Ecto neural progenitor cell (in vitro differentiated cells): Measurements from ENCODE around the gene IQGAP2.
"Not testable (repeated sequence)": the region's sequence is repeated elsewhere in the genome, so short reads cannot be mapped to it uniquely, and the experiment has no call there.

Experiments used
- DNase-seq: peaks from one replicate; pipeline ENCODE4 v3.0.0-alpha.2; 2018; ENCODE audit warnings: low spot score

Gene IQGAP2

GRCh38 chr5:76663573-76663972 is 260.5 kb downstream of the IQGAP2 start:
- DNase-seq = no peak

GRCh38 chr5:76664079-76664478 is 261.0 kb downstream of the IQGAP2 start:
- DNase-seq = no peak

- DNase-seq = no peak
These were observed 264.4 kb downstream of the IQGAP2 start for GRCh38 chr5:76667495-76667894.

- DNase-seq = no peak
These were observed 266.2 kb downstream of the IQGAP2 start for GRCh38 chr5:76669245-76669644.

GRCh38 chr5:76670508-76670907 is 267.4 kb downstream of the IQGAP2 start:
- no peak for DNase-seq

- DNase-seq = no peak
These were observed 269.2 kb downstream of the IQGAP2 start for GRCh38 chr5:76672242-76672641.

GRCh38 chr5:76673125-76673524 is 270.0 kb downstream of the IQGAP2 start:
- no peak for DNase-seq

- DNase-seq = no peak
These were observed 271.4 kb downstream of the IQGAP2 start for GRCh38 chr5:76674330-76675066.

- no peak for DNase-seq
These were observed 272.3 kb downstream of the IQGAP2 start for GRCh38 chr5:76675364-76675763.

- no peak for DNase-seq
These were observed 274.9 kb downstream of the IQGAP2 start for GRCh38 chr5:76677849-76678472.

GRCh38 chr5:76679231-76679630 is 276.1 kb downstream of the IQGAP2 start:
- DNase-seq = no peak

GRCh38 chr5:76680826-76681225 is 277.7 kb downstream of the IQGAP2 start:
- DNase-seq = not testable (repeated sequence)

GRCh38 chr5:76681287-76681686 is 278.2 kb downstream of the IQGAP2 start:
- no peak for DNase-seq

- DNase-seq = no peak
These were observed 279.3 kb downstream of the IQGAP2 start for GRCh38 chr5:76682387-76682786.

GRCh38 chr5:76683816-76684731 is 281.0 kb downstream of the IQGAP2 start:
- no peak for DNase-seq

- no peak for DNase-seq
These were observed 281.9 kb downstream of the IQGAP2 start for GRCh38 chr5:76684756-76685519.

GRCh38 chr5:76685704-76686103 is 282.6 kb downstream of the IQGAP2 start:
- no peak for DNase-seq

GRCh38 chr5:76688212-76688611 is 285.1 kb downstream of the IQGAP2 start:
- DNase-seq = no peak

- no peak for DNase-seq
These were observed 285.8 kb downstream of the IQGAP2 start for GRCh38 chr5:76688836-76689235.

GRCh38 chr5:76689321-76690036 is 286.4 kb downstream of the IQGAP2 start:
- no peak for DNase-seq

GRCh38 chr5:76690037-76690679 is 287.1 kb downstream of the IQGAP2 start:
- no peak for DNase-seq
